Choroid plexus epithelial cell (primary cell): Measurements from ENCODE around the gene DPH6.

Source experiments
- DNase-seq: peaks from one replicate; pipeline ENCODE4 v3.0.0-alpha.2; 2010; ENCODE audit warnings: low read depth
- H3K4me3 ChIP-seq: 2 replicates; pipeline ENCODE4 v1.5.1; 2011; ENCODE audit warnings: low read depth, mild to moderate bottlenecking, control low read depth, low read length, moderate library complexity
- CTCF ChIP-seq: conservative IDR thresholded peaks from 2 replicates; pipeline ENCODE4 v1.5.1; 2011; ENCODE audit warnings: low read depth, mild to moderate bottlenecking, control low read depth, inconsistent platforms, low read length, moderate library complexity

Gene DPH6

GRCh38 chr15:35506272-35506870, 39.6 kb downstream of the DPH6 start:
- no peak for DNase-seq
- H3K4me3 ChIP-seq: no peak overlapping the region
- no peak for TF ChIP-seq CTCF

DNA sequence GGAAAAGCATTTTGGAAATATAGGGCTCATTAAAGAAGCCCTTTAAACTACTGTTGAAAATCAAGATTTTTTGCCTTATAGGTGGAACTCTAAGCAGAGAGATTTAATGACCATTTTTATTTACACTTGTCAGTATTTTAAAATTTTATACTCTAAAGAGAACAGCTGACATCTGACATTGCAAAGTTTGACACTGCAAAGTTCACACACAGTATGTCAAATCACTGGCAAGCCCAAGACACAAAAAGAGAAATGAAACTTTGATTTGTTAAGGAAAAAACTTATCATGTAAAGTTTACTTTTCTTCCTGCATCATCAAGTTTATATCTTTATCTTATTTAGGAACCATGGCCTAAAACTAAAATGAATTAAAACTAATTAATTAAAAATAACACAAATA, 40.2 kb downstream of the DPH6 start:
- no peak overlapping the region for H3K4me3 ChIP-seq
- no peak for TF ChIP-seq CTCF
- DNase-seq: no peak

- no peak for TF ChIP-seq CTCF
- DNase-seq: peak; percentile 54
- H3K4me3 ChIP-seq: no peak overlapping the region
These were observed 40.8 kb downstream of the DPH6 start for GRCh38 chr15:35505141-35505540.

DNA sequence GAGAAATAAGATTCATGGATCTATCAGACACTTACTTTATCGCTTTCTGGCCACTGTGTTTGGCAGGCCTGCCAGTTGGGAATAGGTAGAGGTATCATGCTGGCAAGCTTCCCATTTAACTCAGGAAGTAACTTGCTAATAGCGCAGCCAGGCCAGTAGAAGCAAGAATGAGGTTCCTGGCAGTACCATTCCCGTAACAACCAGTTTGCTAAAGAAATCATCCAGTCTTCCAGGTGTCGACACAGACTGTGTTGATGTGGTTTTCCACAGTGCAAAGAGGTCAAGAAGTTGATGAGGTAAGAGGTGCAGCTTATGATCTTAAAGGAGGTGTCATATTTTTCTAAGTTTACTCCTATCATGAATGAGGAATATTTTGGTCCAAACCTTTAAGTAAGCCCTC, 46.2 kb downstream of the DPH6 start:
- no peak overlapping the region for H3K4me3 ChIP-seq
- TF ChIP-seq CTCF: no peak
- peak; percentile 37 for DNase-seq

- no peak for DNase-seq
- H3K4me3 ChIP-seq: no peak overlapping the region
- TF ChIP-seq CTCF: no peak
These were observed 49.4 kb downstream of the DPH6 start for GRCh38 chr15:35496585-35496984.

- DNase-seq: no peak
- no peak overlapping the region for H3K4me3 ChIP-seq
- no peak for TF ChIP-seq CTCF
These were observed 50.9 kb downstream of the DPH6 start for GRCh38 chr15:35495080-35495479.

GRCh38 chr15:35491999-35492398, 54.0 kb downstream of the DPH6 start:
- TF ChIP-seq CTCF: no peak
- no peak for DNase-seq
- H3K4me3 ChIP-seq: no peak overlapping the region
